SK-N-SH treated with all-trans-retinoic acid at 6 μM for 48 hours (cell line): ENCODE measurements around the gene HOXC10.

Experiments
- ATAC-seq: fragments of 200-7000 bp; cut with Tn5 transposase; 3 replicates; pipeline ENCODE4 v1.9.1; 2020; ENCODE audit warnings: mild to moderate bottlenecking, moderate library complexity
- BACH2 ChIP-seq: fragments of 250-450 bp; sonication (Bioruptor Pico); IDR thresholded peaks from 2 replicates; pipeline ENCODE4 v1.9.0; 2021; ENCODE audit warnings: mild to moderate bottlenecking, borderline replicate concordance
- CSDC2 ChIP-seq: fragments of 250-450 bp; sonication (Bioruptor Pico); IDR thresholded peaks from 2 replicates; pipeline ENCODE4 v1.5.0; 2020; ENCODE audit warnings: mild to moderate bottlenecking, moderate library complexity
- ESRRG ChIP-seq: fragments of 250-450 bp; sonication (Bioruptor Pico); IDR thresholded peaks from 2 replicates; pipeline ENCODE4 v1.6.1; 2021; ENCODE audit warnings: mild to moderate bottlenecking
- OSR1 ChIP-seq: fragments of 250-450 bp; sonication (Bioruptor Pico); IDR thresholded peaks from 2 replicates; pipeline ENCODE4 v1.8.0; 2022; ENCODE audit warnings: moderate library complexity, mild to moderate bottlenecking, inconsistent platforms
- PPARA ChIP-seq: fragments of 250-450 bp; sonication (Bioruptor Pico); IDR thresholded peaks from 2 replicates; pipeline ENCODE4 v1.5.0; 2020; ENCODE audit warnings: mild to moderate bottlenecking, borderline replicate concordance
- RARB ChIP-seq: fragments of 250-450 bp; sonication (Bioruptor Pico); IDR thresholded peaks from 2 replicates; pipeline ENCODE4 v1.8.0; 2021; ENCODE audit warnings: mild to moderate bottlenecking, moderate library complexity
- SNAI2 ChIP-seq: fragments of 250-450 bp; sonication (Bioruptor Pico); IDR thresholded peaks from 2 replicates; pipeline ENCODE4 v1.5.0; 2020; ENCODE audit warnings: mild to moderate bottlenecking, moderate library complexity
- TCF4 ChIP-seq: fragments of 250-450 bp; sonication (Bioruptor Pico); IDR thresholded peaks from 2 replicates; pipeline ENCODE4 v1.8.0; 2021; ENCODE audit warnings: mild to moderate bottlenecking, moderate library complexity, borderline replicate concordance
- TOX ChIP-seq: fragments of 250-450 bp; sonication (Bioruptor Pico); IDR thresholded peaks from 2 replicates; pipeline ENCODE4 v1.8.0; 2021; ENCODE audit warnings: mild to moderate bottlenecking, moderate library complexity, borderline replicate concordance
- ZC3H10 ChIP-seq: fragments of 250-450 bp; sonication (Bioruptor Pico); IDR thresholded peaks from 2 replicates; pipeline ENCODE4 v1.5.1; 2021; ENCODE audit warnings: mild to moderate bottlenecking, moderate library complexity
- ZFP3 ChIP-seq: fragments of 250-450 bp; sonication (Bioruptor Pico); IDR thresholded peaks from 2 replicates; pipeline ENCODE4 v1.5.0; 2020; ENCODE audit warnings: mild to moderate bottlenecking, moderate library complexity
- ZFP30 ChIP-seq: fragments of 450-650 bp; formaldehyde crosslinking; IDR thresholded peaks from 2 replicates; pipeline ENCODE4 v1.5.0; 2022; ENCODE audit warnings: mild to moderate bottlenecking, moderate library complexity
- ZNF565 ChIP-seq: fragments of 450-650 bp; formaldehyde crosslinking; conservative IDR thresholded peaks from 2 replicates; pipeline ENCODE4 v1.5.0; 2020; ENCODE audit warnings: low read depth, mild to moderate bottlenecking, moderate library complexity
- ZNF70 ChIP-seq: fragments of 450-650 bp; formaldehyde crosslinking; IDR thresholded peaks from 2 replicates; pipeline ENCODE4 v1.5.0; 2020; ENCODE audit warnings: mild to moderate bottlenecking, moderate library complexity
- ZNF8 ChIP-seq: fragments of 450-650 bp; formaldehyde crosslinking; IDR thresholded peaks from 2 replicates; pipeline ENCODE4 v1.5.0; 2020; ENCODE audit warnings: mild to moderate bottlenecking, moderate library complexity
- TF ChIP-seq, protein P1 (sequence below): fragments of 250-450 bp; sonication (Bioruptor Pico); IDR thresholded peaks from 2 replicates; pipeline ENCODE4 v1.8.0; 2020; ENCODE audit warnings: mild to moderate bottlenecking, moderate library complexity, borderline replicate concordance
- TF ChIP-seq, protein P2 (sequence below): fragments of 250-450 bp; sonication (Bioruptor Pico); IDR thresholded peaks from 2 replicates; pipeline ENCODE4 v1.5.1; 2021; ENCODE audit warnings: mild to moderate bottlenecking, moderate library complexity
- TF ChIP-seq, protein P3 (sequence below): fragments of 250-450 bp; sonication (Bioruptor Pico); IDR thresholded peaks from 2 replicates; pipeline ENCODE4 v1.8.0; 2021; ENCODE audit warnings: low read depth, mild to moderate bottlenecking, moderate library complexity, borderline replicate concordance
- TF ChIP-seq, protein P4 (sequence below): fragments of 250-450 bp; sonication (Bioruptor Pico); IDR thresholded peaks from 2 replicates; pipeline ENCODE4 v1.5.1; 2020; ENCODE audit warnings: low read depth, mild to moderate bottlenecking, moderate library complexity
- TF ChIP-seq, protein P5 (sequence below): fragments of 250-450 bp; sonication (Bioruptor Pico); IDR thresholded peaks from 2 replicates; pipeline ENCODE4 v1.5.0; 2020; ENCODE audit warnings: mild to moderate bottlenecking, moderate library complexity

The HOXC10 gene

DNA sequence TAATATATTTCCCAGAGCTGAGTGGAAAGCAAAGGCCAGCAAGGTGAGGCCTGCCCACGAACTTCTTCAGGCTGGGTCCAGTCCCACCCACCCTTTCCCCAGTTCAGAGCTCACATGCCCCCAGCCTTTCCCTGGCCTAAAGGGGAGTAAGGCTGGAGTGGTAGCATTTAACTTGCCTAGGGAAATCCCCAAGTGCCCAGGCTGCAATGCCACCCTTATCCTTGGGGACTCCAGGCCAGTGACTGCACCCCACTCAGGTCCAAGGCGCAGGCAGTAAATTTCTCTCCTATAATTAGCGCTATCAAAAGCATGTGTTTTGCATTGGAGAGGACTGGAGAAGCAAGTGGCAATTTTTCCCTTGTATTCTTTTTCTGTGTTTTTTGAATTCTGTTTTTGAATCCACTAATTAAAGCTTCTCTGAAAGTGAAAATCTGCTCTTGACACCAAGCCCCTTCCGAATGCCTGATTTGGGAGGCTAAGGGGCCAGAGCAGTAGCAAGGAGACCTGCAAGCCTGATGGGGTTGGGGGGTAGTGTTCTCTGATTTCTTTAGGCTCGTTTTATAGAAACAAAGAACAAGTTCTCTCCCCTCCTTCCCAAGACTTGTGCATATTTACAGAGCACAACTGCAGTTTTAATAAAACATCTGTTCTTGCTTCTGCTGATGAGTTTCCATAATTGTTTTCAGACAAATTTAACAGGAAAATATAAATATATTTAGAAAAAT is 39.8 kb downstream of the HOXC10 start (continued):
- TF ChIP-seq, protein P1, sequence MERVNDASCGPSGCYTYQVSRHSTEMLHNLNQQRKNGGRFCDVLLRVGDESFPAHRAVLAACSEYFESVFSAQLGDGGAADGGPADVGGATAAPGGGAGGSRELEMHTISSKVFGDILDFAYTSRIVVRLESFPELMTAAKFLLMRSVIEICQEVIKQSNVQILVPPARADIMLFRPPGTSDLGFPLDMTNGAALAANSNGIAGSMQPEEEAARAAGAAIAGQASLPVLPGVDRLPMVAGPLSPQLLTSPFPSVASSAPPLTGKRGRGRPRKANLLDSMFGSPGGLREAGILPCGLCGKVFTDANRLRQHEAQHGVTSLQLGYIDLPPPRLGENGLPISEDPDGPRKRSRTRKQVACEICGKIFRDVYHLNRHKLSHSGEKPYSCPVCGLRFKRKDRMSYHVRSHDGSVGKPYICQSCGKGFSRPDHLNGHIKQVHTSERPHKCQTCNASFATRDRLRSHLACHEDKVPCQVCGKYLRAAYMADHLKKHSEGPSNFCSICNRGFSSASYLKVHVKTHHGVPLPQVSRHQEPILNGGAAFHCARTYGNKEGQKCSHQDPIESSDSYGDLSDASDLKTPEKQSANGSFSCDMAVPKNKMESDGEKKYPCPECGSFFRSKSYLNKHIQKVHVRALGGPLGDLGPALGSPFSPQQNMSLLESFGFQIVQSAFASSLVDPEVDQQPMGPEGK (CRISPR knock-in tag): no peak
- TF ChIP-seq TOX (CRISPR knock-in tag) (no peak), ZFP3 (no peak), ZFP30 (no peak), BACH2 (CRISPR knock-in tag) (no peak), ESRRG (CRISPR knock-in tag) (no peak)

DNA sequence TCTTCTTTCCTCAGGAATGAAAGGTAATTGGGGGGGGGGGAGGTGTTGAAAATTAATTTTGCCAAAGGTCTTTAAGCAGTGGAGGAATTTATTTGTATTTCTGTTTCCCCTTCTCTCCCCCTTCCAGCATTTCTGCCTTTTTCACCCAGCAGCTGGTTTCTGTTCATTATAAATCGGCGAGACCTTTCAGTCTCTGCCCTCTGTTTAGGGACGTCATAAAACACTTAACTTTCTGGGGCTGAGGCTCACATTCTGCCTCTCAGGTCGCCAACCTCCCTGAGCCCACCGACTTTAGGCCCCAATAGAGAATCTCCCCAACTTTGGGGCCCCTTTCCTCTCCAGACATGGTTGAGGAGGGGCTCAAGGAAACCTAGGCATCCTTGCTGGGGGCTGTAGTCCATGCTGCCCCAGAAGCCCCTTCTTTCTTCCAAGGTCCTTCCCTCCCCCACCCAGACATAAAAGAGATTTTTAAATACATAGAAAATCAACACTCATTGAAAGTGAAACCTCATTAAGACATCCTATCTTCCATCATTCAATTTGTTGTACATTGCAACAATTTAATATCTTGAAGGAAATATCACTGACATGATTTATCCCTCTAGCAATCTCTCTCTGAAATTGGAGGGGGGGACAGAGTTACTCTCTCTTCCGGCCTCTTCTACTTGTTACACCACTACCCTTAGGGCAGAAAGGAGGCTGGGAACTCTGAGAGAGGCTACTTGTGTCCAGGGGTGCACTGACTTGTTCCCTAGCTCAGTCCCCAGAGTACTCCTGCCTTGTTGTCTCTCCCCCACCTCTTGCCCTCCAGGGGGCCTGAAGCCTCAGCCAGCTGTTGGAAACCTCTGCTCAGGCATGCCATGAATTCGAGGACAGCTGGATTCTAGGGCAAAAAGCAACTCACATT is 40.8 kb downstream of the HOXC10 start:
- TF ChIP-seq SNAI2 (CRISPR knock-in tag) (no peak), OSR1 (no peak), RARB (CRISPR knock-in tag) (no peak), TCF4 (CRISPR knock-in tag) (no peak), ZFP3 (no peak), PPARA (no peak), TOX (CRISPR knock-in tag) (no peak), ZNF565 (no peak), BACH2 (CRISPR knock-in tag) (no peak), ZC3H10 (CRISPR knock-in tag) (no peak), ESRRG (CRISPR knock-in tag) (no peak)
- TF ChIP-seq, protein P2, sequence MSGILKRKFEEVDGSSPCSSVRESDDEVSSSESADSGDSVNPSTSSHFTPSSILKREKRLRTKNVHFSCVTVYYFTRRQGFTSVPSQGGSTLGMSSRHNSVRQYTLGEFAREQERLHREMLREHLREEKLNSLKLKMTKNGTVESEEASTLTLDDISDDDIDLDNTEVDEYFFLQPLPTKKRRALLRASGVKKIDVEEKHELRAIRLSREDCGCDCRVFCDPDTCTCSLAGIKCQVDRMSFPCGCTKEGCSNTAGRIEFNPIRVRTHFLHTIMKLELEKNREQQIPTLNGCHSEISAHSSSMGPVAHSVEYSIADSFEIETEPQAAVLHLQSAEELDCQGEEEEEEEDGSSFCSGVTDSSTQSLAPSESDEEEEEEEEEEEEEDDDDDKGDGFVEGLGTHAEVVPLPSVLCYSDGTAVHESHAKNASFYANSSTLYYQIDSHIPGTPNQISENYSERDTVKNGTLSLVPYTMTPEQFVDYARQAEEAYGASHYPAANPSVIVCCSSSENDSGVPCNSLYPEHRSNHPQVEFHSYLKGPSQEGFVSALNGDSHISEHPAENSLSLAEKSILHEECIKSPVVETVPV (CRISPR knock-in tag): no peak
- TF ChIP-seq, protein P3, sequence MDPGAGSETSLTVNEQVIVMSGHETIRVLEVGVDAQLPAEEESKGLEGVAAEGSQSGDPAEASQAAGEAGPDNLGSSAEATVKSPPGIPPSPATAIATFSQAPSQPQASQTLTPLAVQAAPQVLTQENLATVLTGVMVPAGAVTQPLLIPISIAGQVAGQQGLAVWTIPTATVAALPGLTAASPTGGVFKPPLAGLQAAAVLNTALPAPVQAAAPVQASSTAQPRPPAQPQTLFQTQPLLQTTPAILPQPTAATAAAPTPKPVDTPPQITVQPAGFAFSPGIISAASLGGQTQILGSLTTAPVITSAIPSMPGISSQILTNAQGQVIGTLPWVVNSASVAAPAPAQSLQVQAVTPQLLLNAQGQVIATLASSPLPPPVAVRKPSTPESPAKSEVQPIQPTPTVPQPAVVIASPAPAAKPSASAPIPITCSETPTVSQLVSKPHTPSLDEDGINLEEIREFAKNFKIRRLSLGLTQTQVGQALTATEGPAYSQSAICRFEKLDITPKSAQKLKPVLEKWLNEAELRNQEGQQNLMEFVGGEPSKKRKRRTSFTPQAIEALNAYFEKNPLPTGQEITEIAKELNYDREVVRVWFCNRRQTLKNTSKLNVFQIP: no peak
- TF ChIP-seq, protein P4, sequence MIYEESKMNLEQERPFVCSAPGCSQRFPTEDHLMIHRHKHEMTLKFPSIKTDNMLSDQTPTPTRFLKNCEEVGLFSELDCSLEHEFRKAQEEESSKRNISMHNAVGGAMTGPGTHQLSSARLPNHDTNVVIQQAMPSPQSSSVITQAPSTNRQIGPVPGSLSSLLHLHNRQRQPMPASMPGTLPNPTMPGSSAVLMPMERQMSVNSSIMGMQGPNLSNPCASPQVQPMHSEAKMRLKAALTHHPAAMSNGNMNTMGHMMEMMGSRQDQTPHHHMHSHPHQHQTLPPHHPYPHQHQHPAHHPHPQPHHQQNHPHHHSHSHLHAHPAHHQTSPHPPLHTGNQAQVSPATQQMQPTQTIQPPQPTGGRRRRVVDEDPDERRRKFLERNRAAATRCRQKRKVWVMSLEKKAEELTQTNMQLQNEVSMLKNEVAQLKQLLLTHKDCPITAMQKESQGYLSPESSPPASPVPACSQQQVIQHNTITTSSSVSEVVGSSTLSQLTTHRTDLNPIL: no peak
- TF ChIP-seq, all 23 proteins: peak for 0
- ATAC-seq: no peak

DNA sequence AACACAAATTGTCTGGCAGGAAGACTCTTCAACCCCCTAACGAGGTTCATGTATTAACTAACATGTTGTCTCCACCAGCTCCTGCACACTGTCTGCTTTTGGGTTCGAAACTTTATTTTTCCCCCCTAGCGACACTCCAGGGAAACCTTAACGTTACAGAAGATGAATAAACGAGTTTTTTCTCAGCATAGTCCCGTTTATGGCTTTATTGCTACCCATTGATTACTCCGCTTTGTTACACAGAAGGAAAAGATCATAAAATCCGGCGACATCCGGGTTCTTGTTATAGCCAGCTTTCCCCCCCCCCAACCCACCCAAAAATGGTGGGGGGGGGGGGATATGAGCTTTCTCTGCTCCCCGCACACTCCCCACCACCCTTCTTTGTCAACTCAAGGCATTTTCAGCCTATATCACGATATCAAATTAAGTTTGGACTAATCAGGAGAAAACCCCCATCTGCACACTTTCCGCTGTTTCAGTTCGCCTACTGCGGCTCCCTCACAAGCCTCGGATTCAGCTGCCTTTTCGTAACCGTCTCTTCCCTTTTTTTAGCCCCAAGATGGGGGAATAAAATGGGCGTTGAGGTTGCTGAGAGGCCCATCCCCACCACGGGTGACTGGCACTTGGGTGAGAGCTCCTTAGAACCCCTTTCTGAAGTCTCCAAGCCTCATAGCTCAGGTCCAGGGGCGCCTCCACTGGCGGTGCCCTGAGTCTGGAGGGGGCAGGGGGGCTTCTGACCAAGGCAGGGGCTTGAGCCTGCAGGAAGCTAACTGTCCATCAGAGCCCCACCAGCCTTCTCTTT is 41.9 kb downstream of the HOXC10 start:
- TF ChIP-seq TCF4 (CRISPR knock-in tag) (no peak), SNAI2 (CRISPR knock-in tag) (no peak), BACH2 (CRISPR knock-in tag) (no peak), CSDC2 (CRISPR knock-in tag) (no peak), ZNF70 (CRISPR knock-in tag) (no peak), PPARA (no peak), ESRRG (CRISPR knock-in tag) (no peak), ZFP3 (no peak), ZC3H10 (CRISPR knock-in tag) (no peak), ZNF8 (no peak)
- TF ChIP-seq, protein P3: no peak
- TF ChIP-seq, protein P5, sequence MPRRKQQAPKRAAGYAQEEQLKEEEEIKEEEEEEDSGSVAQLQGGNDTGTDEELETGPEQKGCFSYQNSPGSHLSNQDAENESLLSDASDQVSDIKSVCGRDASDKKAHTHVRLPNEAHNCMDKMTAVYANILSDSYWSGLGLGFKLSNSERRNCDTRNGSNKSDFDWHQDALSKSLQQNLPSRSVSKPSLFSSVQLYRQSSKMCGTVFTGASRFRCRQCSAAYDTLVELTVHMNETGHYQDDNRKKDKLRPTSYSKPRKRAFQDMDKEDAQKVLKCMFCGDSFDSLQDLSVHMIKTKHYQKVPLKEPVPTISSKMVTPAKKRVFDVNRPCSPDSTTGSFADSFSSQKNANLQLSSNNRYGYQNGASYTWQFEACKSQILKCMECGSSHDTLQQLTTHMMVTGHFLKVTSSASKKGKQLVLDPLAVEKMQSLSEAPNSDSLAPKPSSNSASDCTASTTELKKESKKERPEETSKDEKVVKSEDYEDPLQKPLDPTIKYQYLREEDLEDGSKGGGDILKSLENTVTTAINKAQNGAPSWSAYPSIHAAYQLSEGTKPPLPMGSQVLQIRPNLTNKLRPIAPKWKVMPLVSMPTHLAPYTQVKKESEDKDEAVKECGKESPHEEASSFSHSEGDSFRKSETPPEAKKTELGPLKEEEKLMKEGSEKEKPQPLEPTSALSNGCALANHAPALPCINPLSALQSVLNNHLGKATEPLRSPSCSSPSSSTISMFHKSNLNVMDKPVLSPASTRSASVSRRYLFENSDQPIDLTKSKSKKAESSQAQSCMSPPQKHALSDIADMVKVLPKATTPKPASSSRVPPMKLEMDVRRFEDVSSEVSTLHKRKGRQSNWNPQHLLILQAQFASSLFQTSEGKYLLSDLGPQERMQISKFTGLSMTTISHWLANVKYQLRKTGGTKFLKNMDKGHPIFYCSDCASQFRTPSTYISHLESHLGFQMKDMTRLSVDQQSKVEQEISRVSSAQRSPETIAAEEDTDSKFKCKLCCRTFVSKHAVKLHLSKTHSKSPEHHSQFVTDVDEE (CRISPR knock-in tag): no peak
- ATAC-seq: no peak
